Chondrocyte (in vitro differentiated cells): ENCODE data around the gene MOCS2. TPM values are rescaled to one million over a fixed set of nuclear protein-coding genes. Genes with fewer than 3 reads are reported as not detected.

Experiments
- DNase-seq: peaks from one replicate; pipeline ENCODE4 v3.0.0; 2021; ENCODE audit warnings: mixed read lengths, low spot score
- H3K27ac Mint-ChIP-seq: one replicate; pipeline ENCODE4 v1.8.0; 2021; ENCODE audit warnings: mild to moderate bottlenecking, moderate library complexity, mixed read lengths; ENCODE audit not compliant: unreplicated experiment
- H3K27me3 Mint-ChIP-seq: 2 replicates; pipeline ENCODE4 v1.8.0; 2021; ENCODE audit warnings: low read depth, mixed read lengths
- H3K36me3 Mint-ChIP-seq: 2 replicates; pipeline ENCODE4 v1.8.0; 2021; ENCODE audit warnings: low read depth, mixed read lengths
- H3K4me1 Mint-ChIP-seq: 2 replicates; pipeline ENCODE4 v1.8.0; 2021; ENCODE audit warnings: low read depth, mild to moderate bottlenecking, mixed read lengths
- H3K4me3 Mint-ChIP-seq: one replicate; pipeline ENCODE4 v1.8.0; 2021; ENCODE audit warnings: mild to moderate bottlenecking, moderate library complexity, mixed read lengths; ENCODE audit not compliant: unreplicated experiment
- H3K9me3 Mint-ChIP-seq: 2 replicates; pipeline ENCODE4 v1.8.0; 2021; ENCODE audit warnings: low read depth, mixed read lengths
- total RNA-seq: library from RNA; stranded (reverse); gene quantifications from 3 replicates; pipeline ENCODE4 v1.2.1, GENCODE V29; 2021
- TF ChIP-seq, protein P1 (sequence below): fragments of 200-600 bp; sonication (generic); IDR thresholded peaks from 2 replicates; pipeline ENCODE4 v1.5.0; 2021; ENCODE audit warnings: antibody characterized with exemption, mild to moderate bottlenecking, moderate library complexity

Gene MOCS2
- total RNA-seq, 1 donor from 2014 or later, result 34.1 TPM

DNA sequence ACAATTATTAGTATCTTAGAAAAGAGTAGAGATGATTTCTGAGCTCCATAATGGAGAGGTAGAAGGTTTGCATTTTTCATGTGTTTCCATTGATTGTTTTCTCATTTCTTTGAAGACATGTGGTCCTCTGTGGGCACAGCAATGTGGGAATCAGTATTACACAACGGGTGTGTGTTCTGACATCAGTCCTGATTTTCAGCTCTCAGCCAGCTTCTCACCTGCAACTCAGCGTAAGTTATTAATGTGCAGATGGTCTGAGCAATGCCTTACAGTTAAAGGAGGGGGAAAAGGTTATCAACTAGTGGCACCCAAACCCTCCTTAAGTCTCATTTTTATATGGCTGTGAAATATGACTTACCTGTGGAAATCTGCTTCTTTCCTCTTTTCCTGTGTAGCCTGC is 61.3 kb downstream of the MOCS2 start:
- Mint-ChIP-seq H3K4me3 (no peak overlapping the region), H3K9me3 (no peaks in the 10 kb centered on the region), H3K36me3 (no peaks in the 10 kb centered on the region), H3K27me3 (peaks cover 8% of the 10 kb centered on the region), H3K4me1 (no peaks in the 10 kb centered on the region), H3K27ac (no peak overlapping the region)
- DNase-seq, result no peak
- TF ChIP-seq, protein P1, sequence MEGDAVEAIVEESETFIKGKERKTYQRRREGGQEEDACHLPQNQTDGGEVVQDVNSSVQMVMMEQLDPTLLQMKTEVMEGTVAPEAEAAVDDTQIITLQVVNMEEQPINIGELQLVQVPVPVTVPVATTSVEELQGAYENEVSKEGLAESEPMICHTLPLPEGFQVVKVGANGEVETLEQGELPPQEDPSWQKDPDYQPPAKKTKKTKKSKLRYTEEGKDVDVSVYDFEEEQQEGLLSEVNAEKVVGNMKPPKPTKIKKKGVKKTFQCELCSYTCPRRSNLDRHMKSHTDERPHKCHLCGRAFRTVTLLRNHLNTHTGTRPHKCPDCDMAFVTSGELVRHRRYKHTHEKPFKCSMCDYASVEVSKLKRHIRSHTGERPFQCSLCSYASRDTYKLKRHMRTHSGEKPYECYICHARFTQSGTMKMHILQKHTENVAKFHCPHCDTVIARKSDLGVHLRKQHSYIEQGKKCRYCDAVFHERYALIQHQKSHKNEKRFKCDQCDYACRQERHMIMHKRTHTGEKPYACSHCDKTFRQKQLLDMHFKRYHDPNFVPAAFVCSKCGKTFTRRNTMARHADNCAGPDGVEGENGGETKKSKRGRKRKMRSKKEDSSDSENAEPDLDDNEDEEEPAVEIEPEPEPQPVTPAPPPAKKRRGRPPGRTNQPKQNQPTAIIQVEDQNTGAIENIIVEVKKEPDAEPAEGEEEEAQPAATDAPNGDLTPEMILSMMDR, result no peak

Other genes starting within 250 kb of the MOCS2 start
- gene ITGA2, start 120.4 kb downstream of the MOCS2 start, total RNA-seq, result 0.79 to 1.6 TPM (median 1.0 TPM) in 3 replicates